KMS-11 (cell line): Measurements from ENCODE around the gene BNC2.

ENCODE experiments used
- H2AFZ ChIP-seq: fragments of 200-600 bp; sonication (generic); 2 replicates; pipeline ENCODE4 v1.6.1; 2016; ENCODE audit warnings: antibody characterized with exemption, mixed run types, low read depth
- H3K27ac ChIP-seq: fragments of 200-600 bp; sonication (generic); 2 replicates; pipeline ENCODE4 v1.6.1; 2016; ENCODE audit warnings: mild to moderate bottlenecking, mixed run types
- H3K27me3 ChIP-seq: fragments of 200-600 bp; sonication (generic); 2 replicates; pipeline ENCODE4 v1.6.1; 2017; ENCODE audit warnings: mild to moderate bottlenecking, low read depth, mixed run types, moderate library complexity; ENCODE audit not compliant: insufficient read depth
- H3K36me3 ChIP-seq: fragments of 200-600 bp; sonication (generic); 2 replicates; pipeline ENCODE4 v1.6.1; 2017; ENCODE audit warnings: mild to moderate bottlenecking, mixed run types; ENCODE audit not compliant: insufficient read depth
- H3K4me1 ChIP-seq: fragments of 200-600 bp; sonication (generic); 2 replicates; pipeline ENCODE4 v1.6.1; 2016; ENCODE audit warnings: mild to moderate bottlenecking, low read depth, mixed run types; ENCODE audit not compliant: poor library complexity, severe bottlenecking
- H3K4me2 ChIP-seq: fragments of 200-600 bp; sonication (generic); 2 replicates; pipeline ENCODE4 v1.7.0; 2016; ENCODE audit warnings: mild to moderate bottlenecking, mixed run types
- H3K4me3 ChIP-seq: fragments of 200-600 bp; sonication (generic); IDR thresholded peaks from 2 replicates; pipeline ENCODE4 v1.6.1; 2017; ENCODE audit warnings: low read depth, low read length, mixed read lengths; ENCODE audit not compliant: insufficient read depth
- H3K79me2 ChIP-seq: fragments of 200-600 bp; sonication (generic); 2 replicates; pipeline ENCODE4 v1.6.1; 2016; ENCODE audit warnings: low read depth, mixed run types; ENCODE audit not compliant: insufficient read depth
- H3K9ac ChIP-seq: fragments of 200-600 bp; sonication (generic); 2 replicates; pipeline ENCODE4 v1.6.1; 2016; ENCODE audit warnings: mild to moderate bottlenecking, mixed run types
- H4K20me1 ChIP-seq: fragments of 200-600 bp; sonication (generic); 2 replicates; pipeline ENCODE4 v1.6.1; 2016; ENCODE audit warnings: mild to moderate bottlenecking, mixed run types; ENCODE audit not compliant: insufficient read depth
- CTCF ChIP-seq: fragments of 200-600 bp; sonication (generic); conservative IDR thresholded peaks from 2 replicates; pipeline ENCODE4 v1.6.1; 2017; ENCODE audit warnings: low read depth, mild to moderate bottlenecking, antibody characterized with exemption, low read length, moderate library complexity, mixed read lengths

BNC2 gene

DNA sequence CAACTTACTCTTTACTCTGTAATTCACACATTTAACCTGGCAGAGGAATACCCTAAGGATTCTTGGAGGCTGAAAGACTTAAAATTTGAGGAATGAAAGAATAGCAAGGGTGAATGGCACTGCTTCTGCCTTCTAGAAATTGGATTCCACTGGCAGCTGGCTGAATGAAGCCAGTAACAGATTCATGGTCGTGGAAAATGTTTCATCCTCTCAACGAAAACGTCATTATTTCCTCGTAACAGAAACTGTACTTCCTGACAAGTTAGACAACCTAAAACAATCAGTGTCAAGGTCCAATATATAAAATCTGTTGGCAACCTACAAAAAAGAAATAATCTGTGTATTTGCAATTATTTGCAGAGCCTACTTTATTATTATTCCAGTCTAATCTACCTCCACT is 39.7 kb downstream of the BNC2 start:
- TF ChIP-seq CTCF = no peak
- H3K4me1 ChIP-seq = no peaks in the 10 kb centered on the region
- H3K36me3 ChIP-seq = no peaks in the 10 kb centered on the region
- no peaks in the 10 kb centered on the region for H4K20me1 ChIP-seq
- no peak overlapping the region for H3K4me3 ChIP-seq
- H3K9ac ChIP-seq = no peak overlapping the region
- no peak overlapping the region for H2AFZ ChIP-seq
- no peak overlapping the region for H3K4me2 ChIP-seq
- no peaks in the 10 kb centered on the region for H3K79me2 ChIP-seq
- H3K27ac ChIP-seq = no peak overlapping the region
- H3K27me3 ChIP-seq = no peaks in the 10 kb centered on the region

- Histone ChIP-seq H4K20me1 (no peaks in the 10 kb centered on the region), H3K4me1 (peaks cover 14% of the 10 kb centered on the region), H2AFZ (no peak overlapping the region), H3K36me3 (no peaks in the 10 kb centered on the region), H3K27ac (no peak overlapping the region), H3K4me2 (no peak overlapping the region), H3K4me3 (no peak overlapping the region), H3K9ac (no peak overlapping the region), H3K27me3 (no peaks in the 10 kb centered on the region), H3K79me2 (no peaks in the 10 kb centered on the region)
- TF ChIP-seq CTCF = no peak
Observed at GRCh38 chr9:16828340-16829281, 41.9 kb downstream of the BNC2 start.

GRCh38 chr9:16825971-16826625 is 44.4 kb downstream of the BNC2 start:
- Histone ChIP-seq H2AFZ (no peak overlapping the region), H3K4me3 (no peak overlapping the region), H3K79me2 (no peaks in the 10 kb centered on the region), H3K4me1 (peaks cover 14% of the 10 kb centered on the region), H3K9ac (no peak overlapping the region), H3K36me3 (no peaks in the 10 kb centered on the region), H4K20me1 (no peaks in the 10 kb centered on the region), H3K4me2 (no peak overlapping the region), H3K27ac (no peak overlapping the region), H3K27me3 (no peaks in the 10 kb centered on the region)
- TF ChIP-seq CTCF = no peak

- TF ChIP-seq CTCF = no peak
- Histone ChIP-seq H3K4me1 (peaks cover 14% of the 10 kb centered on the region), H4K20me1 (no peaks in the 10 kb centered on the region), H3K27ac (no peak overlapping the region; the same call in 1 of the 2 replicates), H2AFZ (no peak overlapping the region), H3K36me3 (no peaks in the 10 kb centered on the region), H3K79me2 (no peaks in the 10 kb centered on the region), H3K27me3 (no peaks in the 10 kb centered on the region), H3K4me3 (no peak overlapping the region), H3K9ac (no peak overlapping the region), H3K4me2 (no peak overlapping the region)
Observed at GRCh38 chr9:16825331-16825725, 45.1 kb downstream of the BNC2 start.
